DMS53 treated with DMSO at 0.1 percent for 48 hours (cell line): ENCODE measurements around the gene MTCL1.
A peak's percentile ranks its signal among the peaks of the same experiment; 100 is the strongest.

Source experiments
- DNase-seq: peaks from one replicate; lab custom pipeline; 2025; ENCODE audit not compliant: unreplicated experiment; lab: John Stamatoyannopoulos, UW

The MTCL1 gene

DNA sequence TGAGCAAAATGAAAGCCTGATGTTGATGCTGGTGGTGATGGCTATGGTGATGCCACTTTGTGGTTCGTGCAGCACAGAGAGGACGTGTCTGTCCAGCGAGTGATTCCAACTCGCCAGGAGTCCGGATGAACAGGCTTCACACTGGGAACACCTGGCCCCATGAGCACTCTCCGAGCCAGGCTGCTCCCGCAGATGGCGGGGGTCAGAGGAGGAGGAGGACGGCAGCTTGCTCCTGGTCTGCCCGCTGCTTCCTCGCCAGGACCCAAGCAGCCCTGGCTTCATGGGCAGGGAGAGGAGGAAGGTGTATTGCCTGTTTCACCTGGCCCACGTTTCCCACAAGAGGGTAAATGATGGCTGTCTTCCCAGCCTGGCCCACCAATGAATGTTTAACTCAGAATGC lies 121.6 kb downstream of the MTCL1 start:
- no peak for DNase-seq

DNA sequence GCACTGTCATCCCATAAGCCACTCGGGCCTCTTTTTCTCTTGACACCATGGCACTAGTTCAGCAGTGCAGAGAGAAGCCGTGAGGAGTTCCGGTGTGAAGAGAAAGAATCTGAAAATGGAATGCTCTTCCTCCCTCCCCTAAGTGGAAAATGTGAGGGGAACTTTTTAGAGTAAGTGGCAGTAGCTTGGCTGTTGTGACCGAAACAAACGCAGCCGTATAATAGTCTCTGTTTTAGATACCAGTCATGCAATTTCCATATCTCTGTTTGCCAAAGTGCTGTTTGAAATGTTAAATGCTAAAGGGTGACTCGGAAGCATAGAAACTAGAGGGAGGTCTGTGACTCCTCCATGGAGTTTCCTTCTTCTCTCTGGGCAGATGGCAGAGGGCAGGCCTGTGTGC lies 122.9 kb downstream of the MTCL1 start:
- no peak for DNase-seq

DNA sequence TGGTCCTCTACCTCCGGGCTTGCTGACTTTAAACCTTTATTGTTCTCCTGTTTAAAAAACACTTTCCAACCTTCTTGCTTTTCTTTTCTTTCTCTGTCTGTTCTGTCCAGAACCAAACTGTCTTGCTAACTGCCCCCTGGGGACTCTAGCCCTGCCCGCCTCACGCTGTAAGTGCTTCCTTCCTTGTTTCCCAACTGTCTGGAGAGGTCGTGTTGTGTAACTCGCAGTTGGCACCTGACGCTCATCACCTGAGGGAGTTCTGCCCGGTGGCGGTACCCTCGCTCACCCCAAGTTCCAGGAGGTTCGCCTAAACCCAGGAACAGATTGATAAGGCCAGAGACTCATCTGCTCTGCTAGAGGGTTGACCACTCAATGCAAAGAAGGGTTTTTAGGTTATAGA lies 123.4 kb downstream of the MTCL1 start:
- DNase-seq: no peak

DNA sequence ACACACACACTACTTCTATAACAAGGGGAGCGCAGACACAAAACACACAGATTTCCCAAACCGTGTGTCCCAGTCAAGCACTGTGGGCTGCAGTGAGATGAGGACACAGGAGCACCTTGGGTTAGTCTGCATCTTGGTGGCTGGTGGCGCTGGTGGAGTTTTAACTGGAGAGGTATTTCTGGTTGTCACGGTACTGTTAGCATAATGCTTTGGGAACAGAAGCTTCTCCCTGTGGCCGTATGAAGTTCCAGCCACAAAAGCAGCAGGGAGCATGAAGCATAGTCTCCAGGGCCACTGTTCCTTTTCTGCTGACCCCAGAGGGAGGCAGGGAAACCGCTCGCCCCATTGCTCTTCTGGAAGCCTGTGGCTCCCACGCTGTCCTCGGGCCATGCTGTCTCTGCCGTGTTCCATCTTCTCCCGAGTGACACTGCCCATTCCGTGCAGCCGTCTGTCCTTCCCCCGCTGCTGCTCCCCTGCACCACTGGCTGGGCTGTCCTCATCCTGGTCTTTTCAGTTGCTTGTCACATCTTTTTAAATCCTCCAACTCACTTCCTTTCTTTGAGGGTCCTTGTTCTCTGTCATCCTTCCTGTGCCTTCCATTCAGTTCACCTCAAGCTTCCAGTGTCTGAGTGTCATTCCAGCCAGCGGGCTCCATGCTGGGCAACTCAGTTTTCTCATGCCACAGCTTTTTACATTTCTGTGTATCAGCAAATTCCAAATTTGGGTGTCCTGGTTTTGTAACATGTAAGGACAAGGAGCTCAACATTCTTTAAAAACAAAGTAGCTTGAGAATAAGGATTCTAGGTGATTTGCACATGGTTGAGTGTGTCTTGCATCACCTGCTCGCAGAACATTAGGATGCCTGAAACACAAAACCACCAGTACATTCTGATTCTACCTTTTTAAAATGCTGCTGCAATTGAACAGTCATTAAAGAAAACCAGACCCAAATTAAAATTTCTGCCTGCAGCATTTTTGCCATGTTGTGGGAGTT lies 125.0 kb downstream of the MTCL1 start:
- DNase-seq: no peak

GRCh38 chr18:8831112-8831511 lies 125.8 kb downstream of the MTCL1 start:
- no peak for DNase-seq

- DNase-seq: no peak
Measured at GRCh38 chr18:8831531-8831930, 126.2 kb downstream of the MTCL1 start.

DNA sequence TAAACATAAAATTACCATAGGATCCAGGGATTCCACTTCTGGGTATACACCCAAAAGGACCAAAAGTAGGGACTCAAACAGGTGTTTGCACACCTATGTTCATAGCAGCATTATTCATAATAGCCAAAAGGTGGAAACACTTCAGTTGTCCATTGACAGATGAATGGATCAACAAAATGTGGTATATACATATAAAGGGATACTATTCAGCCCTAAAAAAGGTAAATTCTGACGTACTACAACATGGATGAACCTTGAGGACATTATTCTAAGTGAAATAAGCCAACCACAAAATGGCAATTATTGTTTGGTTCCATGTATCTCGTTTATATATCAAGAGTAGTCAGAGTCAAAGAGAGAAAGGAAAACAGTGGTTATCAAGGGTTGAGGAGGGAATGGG lies 128.1 kb downstream of the MTCL1 start:
- no peak for DNase-seq

DNA sequence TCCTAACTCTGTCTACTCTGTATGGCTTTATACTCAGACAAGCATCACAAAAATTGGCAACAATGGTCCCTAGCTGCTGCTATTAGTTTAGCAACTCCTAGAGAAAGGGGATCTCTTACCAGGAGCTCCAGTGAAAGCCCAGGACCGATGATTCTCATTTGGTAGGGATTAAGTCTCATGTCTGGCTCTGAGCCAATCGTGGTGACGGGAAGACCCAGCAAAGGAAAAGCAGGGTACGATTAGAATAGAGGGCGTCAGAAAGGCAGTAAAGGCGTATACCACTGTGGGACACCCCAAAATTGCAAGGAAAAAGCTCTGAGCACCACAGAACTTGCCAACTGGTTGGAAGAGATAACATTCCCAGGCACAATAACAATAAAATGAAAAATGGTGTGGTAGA lies 129.5 kb downstream of the MTCL1 start:
- DNase-seq: no peak

DNA sequence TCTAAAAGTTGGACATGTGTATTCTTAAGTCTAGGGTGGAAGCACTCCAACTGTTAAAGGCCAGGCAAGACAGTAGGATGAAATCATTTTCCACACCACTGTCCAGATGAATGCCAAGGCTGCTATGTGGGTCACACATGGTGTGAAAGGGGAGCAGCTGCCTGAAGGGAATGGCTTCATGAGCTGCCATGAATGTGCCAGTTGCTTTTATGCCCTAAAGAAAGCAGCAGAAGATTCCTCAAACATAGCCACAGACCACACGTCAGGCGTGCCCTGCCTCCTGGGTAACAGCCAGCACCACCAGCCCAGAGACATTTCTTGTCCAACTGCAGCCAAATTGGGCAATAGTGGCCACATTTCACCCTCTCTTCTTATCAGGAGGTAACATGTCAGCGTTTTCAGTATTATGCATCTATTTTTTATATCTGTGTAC lies 130.2 kb downstream of the MTCL1 start:
- DNase-seq: no peak

DNA sequence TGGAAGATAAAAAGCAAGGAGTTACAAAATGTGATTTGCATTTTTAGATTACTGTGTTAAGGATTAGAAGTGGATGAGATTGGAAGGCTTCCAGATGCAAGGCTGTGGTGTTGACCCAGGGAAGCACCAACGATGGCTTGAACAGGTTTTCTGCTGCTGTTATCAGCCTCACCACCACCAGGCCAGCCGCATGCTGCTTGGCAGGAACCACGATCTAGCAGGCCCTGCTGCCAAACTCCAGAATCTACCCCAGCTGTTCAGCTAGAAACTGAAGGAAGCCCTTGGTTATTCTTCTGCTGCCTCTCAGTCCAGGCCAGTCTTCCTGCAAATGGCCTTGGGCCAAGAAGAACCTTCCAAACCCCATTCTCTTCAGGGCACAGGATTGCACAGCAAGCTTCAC lies 133.9 kb downstream of the MTCL1 start:
- DNase-seq: no peak

- no peak for DNase-seq
Measured at GRCh38 chr18:8841781-8842485, 136.6 kb downstream of the MTCL1 start.

GRCh38 chr18:8842506-8842905 lies 137.2 kb downstream of the MTCL1 start:
- DNase-seq: no peak

GRCh38 chr18:8843005-8843404 lies 137.6 kb downstream of the MTCL1 start:
- DNase-seq: no peak

GRCh38 chr18:8844721-8845148 lies 139.4 kb downstream of the MTCL1 start:
- peak; percentile 60 for DNase-seq

DNA sequence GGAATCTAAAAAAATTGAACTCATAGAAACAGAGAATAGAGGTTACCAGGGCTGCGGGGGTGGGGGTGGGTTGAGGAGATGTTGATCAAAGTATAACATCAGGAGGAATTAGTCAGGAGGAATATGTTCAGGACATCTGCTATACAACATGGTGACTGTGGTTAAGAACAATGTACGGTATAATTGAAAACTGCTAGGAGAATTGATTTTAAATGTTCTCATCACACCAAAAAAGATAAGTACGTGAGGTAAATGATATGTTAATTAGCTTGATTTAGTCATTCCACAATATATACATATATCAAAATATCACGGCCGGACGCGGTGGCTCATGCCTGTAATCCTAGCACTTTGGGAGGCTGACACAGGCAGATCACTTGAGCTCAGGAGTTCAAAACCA lies 140.2 kb downstream of the MTCL1 start:
- no peak for DNase-seq

GRCh38 chr18:8847066-8847755 lies 141.9 kb downstream of the MTCL1 start:
- no peak for DNase-seq

GRCh38 chr18:8847900-8848299 lies 142.5 kb downstream of the MTCL1 start:
- no peak for DNase-seq

- no peak for DNase-seq
Measured at GRCh38 chr18:8848541-8848940, 143.2 kb downstream of the MTCL1 start.

GRCh38 chr18:8849696-8850095 lies 144.3 kb downstream of the MTCL1 start:
- no peak for DNase-seq

DNA sequence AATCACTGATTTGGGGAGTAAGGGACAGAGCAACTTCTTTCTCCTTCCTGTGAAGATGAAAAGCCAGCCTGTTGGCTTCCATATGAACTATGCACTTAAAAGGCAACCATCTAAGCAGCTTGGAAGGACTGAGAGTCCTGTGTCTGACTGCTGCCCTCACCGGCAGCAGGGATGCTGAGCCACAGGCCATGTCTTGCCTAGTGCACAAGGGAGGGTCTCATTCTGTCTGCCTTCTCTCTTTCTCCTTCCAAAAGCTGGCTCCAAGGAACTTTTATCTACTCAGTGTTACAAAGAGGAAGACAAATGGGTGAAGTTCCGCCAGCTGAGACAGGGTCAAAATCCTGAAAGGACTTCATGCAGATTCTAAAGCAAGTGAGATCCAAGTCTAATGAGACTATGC lies 146.3 kb downstream of the MTCL1 start:
- DNase-seq: no peak

DNA sequence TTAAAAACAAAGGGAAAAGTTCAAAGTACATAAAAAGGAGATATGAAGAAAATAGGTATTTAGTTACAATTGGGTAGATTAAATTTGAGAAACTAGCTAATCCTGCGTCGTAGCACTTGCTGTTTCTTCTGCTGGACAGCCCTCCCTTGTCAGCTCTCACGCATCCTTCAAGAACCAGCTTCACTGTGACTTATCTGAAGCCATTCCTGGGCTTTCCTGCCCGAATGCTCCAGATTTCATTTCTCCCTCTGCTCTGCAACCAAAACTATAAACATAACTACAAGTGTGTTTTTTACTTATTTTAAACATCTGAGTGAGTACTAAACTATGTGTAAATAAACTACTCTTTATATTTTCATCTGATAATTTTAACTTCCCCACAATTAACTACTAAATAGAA lies 149.2 kb downstream of the MTCL1 start:
- DNase-seq: no peak

DNA sequence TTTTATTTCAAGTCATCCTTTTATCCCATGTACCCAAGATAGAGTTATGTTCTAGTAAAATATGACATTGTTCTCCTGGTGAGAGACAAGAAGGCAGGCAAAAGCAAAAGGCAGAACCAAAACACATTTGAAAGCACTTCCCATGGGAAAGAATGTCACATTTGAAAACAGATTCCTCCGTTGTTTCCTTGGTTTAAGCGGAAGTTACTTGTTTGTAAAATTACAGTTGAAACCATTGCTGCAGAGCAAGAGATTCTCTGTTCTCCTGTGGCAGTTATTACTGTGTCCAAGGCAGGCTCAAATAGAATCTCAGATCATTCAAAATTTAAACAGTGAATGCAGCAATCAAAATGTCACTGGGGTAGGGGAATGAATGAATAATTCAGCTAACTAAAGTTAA lies 149.6 kb downstream of the MTCL1 start:
- DNase-seq: no peak
